Esophagus muscularis mucosa (tissue), 4 donors: Measurements from ENCODE around the gene NOS3. TPM values are rescaled to one million over a fixed set of nuclear protein-coding genes. Genes with fewer than 3 reads are reported as not detected.
A peak's percentile ranks its signal among the peaks of the same experiment; 100 is the strongest.
"Not testable (repeated sequence)": the region's sequence is repeated elsewhere in the genome, so short reads cannot be mapped to it uniquely, and the experiment has no call there.

Source experiments
- DNase-seq: peaks from one replicate; pipeline ENCODE4 v3.0.0-alpha.2; 2017; ENCODE audit errors: extremely low spot score
- H3K27ac ChIP-seq, 4 donors: fragments of 200-600 bp; sonication (generic); replicated peaks in 1 of 4; 1 replicate in 3 of 4; 2 replicates in 1 of 4; pipeline ENCODE4 v1.5.1; 2016 to 2019; ENCODE audit warnings: mild to moderate bottlenecking in 1 of 4
- H3K27me3 ChIP-seq, 4 donors: fragments of 200-600 bp; sonication (generic); one replicate each; pipeline versions ENCODE4 v1.5.1 to v1.6.0; 2016 to 2019
- H3K36me3 ChIP-seq, 4 donors: fragments of 200-600 bp; sonication (generic); one replicate each; pipeline ENCODE4 v1.5.1; 2016 to 2019
- H3K4me1 ChIP-seq, 4 donors: fragments of 200-600 bp; sonication (generic); one replicate each; pipeline ENCODE4 v1.5.1; 2016 to 2019
- H3K4me3 ChIP-seq, 4 donors: fragments of 200-600 bp; sonication (generic); 1 replicate in 2 of 4; 2 replicates in 2 of 4; pipeline ENCODE4 v1.5.1; 2016 to 2019; ENCODE audit warnings: mild to moderate bottlenecking in 4 of 4, moderate library complexity in 1 of 4
- H3K9me3 ChIP-seq, 4 donors: fragments of 200-600 bp; sonication (generic); 1 replicate in 3 of 4; 2 replicates in 1 of 4; pipeline ENCODE4 v1.5.1; 2016 to 2019
- CTCF ChIP-seq, 3 experiments: fragments of 200-600 bp in 2 of 3; fragments of 450-650 bp in 1 of 3; sonication (generic) in 2 of 3; IDR thresholded peaks; one replicate each; pipeline ENCODE4 v1.5.1; 2017 to 2019; ENCODE audit warnings: antibody characterized with exemption in 3 of 3, mild to moderate bottlenecking in 2 of 3, moderate library complexity in 1 of 3
- EP300 ChIP-seq: sonication (generic); formaldehyde crosslinking; IDR thresholded peaks from one replicate; pipeline ENCODE4 v1.6.1; 2017; ENCODE audit warnings: antibody characterized with exemption
- POLR2A ChIP-seq: fragments of 450-650 bp; IDR thresholded peaks from one replicate; pipeline ENCODE4 v1.6.1; 2017; ENCODE audit warnings: antibody characterized with exemption, moderate library complexity, mild to moderate bottlenecking, low read depth
- POLR2AphosphoS5 ChIP-seq, 2 donors: sonication (generic); formaldehyde crosslinking; IDR thresholded peaks; one replicate each; pipeline ENCODE4 v1.6.1; 2017; ENCODE audit warnings: antibody characterized with exemption in 2 of 2
- WGBS: methylation state at CpG from one replicate; pipeline ENCODE4 v1.1.5; 2018; 5-methylcytosine and 5-hydroxymethylcytosine counted together
- intact Hi-C: fragments of 100-400 bp; cut with DNase I; formaldehyde crosslinking; loops from one replicate; pipeline ENCODE4 v1.15.1; 2023
- total RNA-seq, 4 donors: library from RNA; depleted of rRNA; stranded (reverse); fragments of >200 nt; gene quantifications; one replicate each; pipeline versions ENCODE4 v1.1.0 to v1.2.1, GENCODE V29; 2016

NOS3 gene
- total RNA-seq, 4 donors from 2014 or later: 3.7 to 20.2 (median 16.2) TPM

- H3K9me3 ChIP-seq: no peaks in the 10 kb centered on the region
- no peak overlapping the region for H3K27ac ChIP-seq
- H3K27me3 ChIP-seq: peaks cover 0 to 5% (median 0%) of the 10 kb centered on the region in 4 donors
- WGBS: 89% methylated on average over 3 of the region's 4 CpGs
- no peak for DNase-seq
- no peak overlapping the region for H3K4me3 ChIP-seq
- H3K36me3 ChIP-seq: peaks cover 0 to 4% (median 0%) of the 10 kb centered on the region in 4 donors
- peaks cover 7 to 27% (median 19%) of the 10 kb centered on the region in 4 donors for H3K4me1 ChIP-seq
- TF ChIP-seq CTCF (IDR thresholded peaks at IDR 0.05) (no peak), POLR2AphosphoS5 (IDR thresholded peaks at IDR 0.05) (no peak), EP300 (no peak), POLR2A (no peak)
- intact Hi-C loops: loop anchor here (5.0 kb wide), 2 partner anchors 36 to 86 kb away; no protein-coding TSS in a partner anchor
Observed at GRCh38 chr7:151025924-151026671, 35.3 kb downstream of the NOS3 start.

- DNase-seq, H3K9me3 ChIP-seq, H3K27me3 ChIP-seq, H3K36me3 ChIP-seq: not testable (repeated sequence)
- H3K4me1 ChIP-seq: peaks cover 7 to 27% (median 19%) of the 10 kb centered on the region in 4 donors
- peak overlapping the region in 3 of 4 donors; percentile 83 to 88 (median 85) for H3K27ac ChIP-seq
- peak overlapping the region in 2 of 4 donors; percentile 69 to 73 for H3K4me3 ChIP-seq
- 49% methylated on average over 19 of the region's 19 CpGs for WGBS
- intact Hi-C loops: loop anchor here (5.0 kb wide), 2 partner anchors 35 to 85 kb away; no protein-coding TSS in a partner anchor
Observed at GRCh38 chr7:151026771-151027727, 36.2 kb downstream of the NOS3 start.

GRCh38 chr7:151027728-151028130, 36.9 kb downstream of the NOS3 start:
- H3K36me3 ChIP-seq: peaks cover 0 to 16% (median under 1%) of the 10 kb centered on the region in 4 donors
- WGBS: 18% methylated on average over 16 of the region's 16 CpGs
- not testable (repeated sequence) for H3K27me3 ChIP-seq, DNase-seq, H3K9me3 ChIP-seq
- peaks cover 7 to 27% (median 19%) of the 10 kb centered on the region in 4 donors for H3K4me1 ChIP-seq
- intact Hi-C loops: loop anchor here (5.0 kb wide), 2 partner anchors 35 to 85 kb away; no protein-coding TSS in a partner anchor
- peak overlapping the region; percentile 69 to 91 (median 74) for H3K4me3 ChIP-seq
- H3K27ac ChIP-seq: peak overlapping the region; percentile 80 to 88 (median 84)

GRCh38 chr7:151028131-151028947, 37.5 kb downstream of the NOS3 start, which contains the start of gene ABCB8:
TSS of gene ABCB8 (plus strand) at chr7:151028450. CDS start at chr7:151028516, 66 bp downstream.
- DNase-seq: peak; percentile 99
- Histone ChIP-seq H3K4me3 (peak within 1 kb of the TSS; percentile 69 to 91 (median 74)), H3K9me3 (no peaks in the 10 kb centered on the region), H3K4me1 (peaks cover 7 to 27% (median 19%) of the 10 kb centered on the region in 4 donors), H3K27ac (peak within 1 kb of the TSS; percentile 80 to 88 (median 84)), H3K36me3 (peaks cover 0 to 22% (median 4%) of the 10 kb centered on the region in 4 donors), H3K27me3 (peaks cover 0 to 1% (median 0%) of the 10 kb centered on the region in 4 donors)
- TF ChIP-seq CTCF (IDR thresholded peaks at IDR 0.05) (peak; percentile 42 to 54 (median 49)), POLR2AphosphoS5 (IDR thresholded peaks at IDR 0.05) (peak; percentile 74 to 82), EP300 (no peak), POLR2A (peak; percentile 48)
- intact Hi-C loops: loop anchor here (5.0 kb wide), 2 partner anchors 34 to 84 kb away; no protein-coding TSS in a partner anchor
- WGBS: under 1% methylated on average over 19 of the region's 53 CpGs
